ENCODE data around the gene HLA-G.
"Not testable (repeated sequence)": the region's sequence is repeated elsewhere in the genome, so short reads cannot be mapped to it uniquely, and the experiment has no call there.

The HLA-G gene

GRCh38 chr6:29827579-29828470 lies at the start of gene HLA-G:
Gene HLA-G (plus strand): TSS chr6:29827825. CDS start chr6:29827845, 20 bp downstream.
- no peak for DNase-seq

DNA sequence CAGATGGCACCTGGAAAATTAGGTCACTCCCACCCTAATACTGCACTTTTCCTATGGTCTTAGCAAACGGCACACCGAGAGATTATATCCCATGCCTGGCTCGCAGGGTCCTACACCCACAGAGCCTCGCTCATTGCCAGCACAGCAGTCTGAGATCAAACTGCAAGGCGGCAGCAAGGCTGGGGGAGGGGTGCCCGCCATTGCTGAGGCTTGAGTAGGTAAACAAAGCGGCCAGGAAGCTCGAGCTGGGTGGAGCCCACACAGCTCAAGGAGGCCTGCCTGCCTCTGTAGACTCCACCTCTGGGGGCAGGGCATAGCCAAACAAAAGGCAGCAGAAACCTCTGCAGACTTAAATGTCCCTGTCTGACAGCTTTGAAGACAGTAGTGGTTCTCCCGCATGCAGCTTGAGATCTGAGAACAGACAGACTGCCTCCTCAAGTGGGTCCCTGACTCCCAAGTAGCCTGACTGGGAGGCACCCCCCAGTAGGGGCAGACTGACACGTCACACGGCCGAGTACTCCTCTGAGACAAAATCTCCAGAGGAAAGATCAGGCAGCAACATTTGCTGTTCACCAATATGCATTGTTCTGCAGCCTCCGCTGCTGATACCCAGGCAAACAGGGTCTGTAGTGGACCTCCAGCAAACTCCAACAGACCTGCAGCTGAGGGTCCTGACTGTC lies 47.5 kb upstream of the HLA-G start:
- not testable (repeated sequence) for DNase-seq

GRCh38 chr6:29789176-29789575 lies 38.4 kb upstream of the HLA-G start:
- no peak for DNase-seq

DNA sequence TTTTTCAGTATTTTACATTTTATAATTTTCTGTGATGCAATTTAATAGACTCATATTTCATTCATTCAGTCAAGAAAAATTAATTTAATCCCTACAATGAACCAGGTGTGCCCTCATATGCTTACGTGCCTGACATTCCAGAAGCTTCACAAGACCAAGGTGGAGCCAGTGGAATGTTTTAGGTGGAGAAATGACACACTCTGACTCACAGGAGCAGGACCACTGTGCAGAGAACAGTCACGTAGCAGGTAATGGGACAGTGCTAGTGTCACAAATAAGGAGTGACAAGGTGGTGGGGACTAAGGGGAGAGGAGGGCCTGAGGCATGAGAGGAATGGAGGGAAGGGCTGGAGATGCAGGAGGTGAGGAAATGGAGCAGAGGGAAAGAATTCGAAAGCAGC lies 37.0 kb upstream of the HLA-G start:
- no peak for DNase-seq

DNA sequence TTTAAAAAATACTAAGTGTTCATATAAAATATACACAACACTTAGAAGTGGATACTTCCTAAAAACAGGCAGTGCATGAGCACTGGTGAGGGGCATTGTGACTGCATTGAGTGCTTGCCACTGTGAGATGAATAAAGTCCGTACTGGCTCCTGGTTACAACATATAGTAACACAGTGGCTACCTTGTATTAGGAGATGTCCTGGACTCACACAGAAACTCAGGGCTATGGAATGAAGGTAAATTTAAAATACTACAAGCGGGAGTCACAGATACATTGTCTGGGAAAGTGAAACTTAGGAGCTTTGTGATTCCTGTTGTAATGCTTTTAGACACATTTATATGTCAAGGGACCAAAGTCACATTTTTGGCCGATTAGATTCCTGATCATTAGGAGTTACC lies 36.5 kb upstream of the HLA-G start:
- DNase-seq: no peak

- no peak for DNase-seq
Observed at GRCh38 chr6:29791786-29792122, 35.9 kb upstream of the HLA-G start.

- no peak for DNase-seq
Observed at GRCh38 chr6:29792123-29793035, 35.2 kb upstream of the HLA-G start.

DNA sequence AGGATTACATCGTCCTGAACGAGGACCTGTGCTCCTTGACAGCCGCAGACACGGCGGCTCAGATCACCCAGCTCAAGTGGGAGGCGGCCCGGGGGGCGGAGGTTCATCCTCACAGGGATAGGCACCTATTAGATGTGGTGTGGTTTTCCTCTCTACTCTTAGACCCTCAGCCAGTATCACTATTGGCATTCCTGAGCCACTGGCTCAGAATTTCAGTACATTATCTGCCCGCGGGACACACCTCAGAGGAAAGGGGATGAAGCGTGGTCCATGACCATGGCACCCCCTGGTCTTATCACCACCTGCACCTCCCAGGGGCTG lies 34.6 kb upstream of the HLA-G start:
- DNase-seq: no peak

DNA sequence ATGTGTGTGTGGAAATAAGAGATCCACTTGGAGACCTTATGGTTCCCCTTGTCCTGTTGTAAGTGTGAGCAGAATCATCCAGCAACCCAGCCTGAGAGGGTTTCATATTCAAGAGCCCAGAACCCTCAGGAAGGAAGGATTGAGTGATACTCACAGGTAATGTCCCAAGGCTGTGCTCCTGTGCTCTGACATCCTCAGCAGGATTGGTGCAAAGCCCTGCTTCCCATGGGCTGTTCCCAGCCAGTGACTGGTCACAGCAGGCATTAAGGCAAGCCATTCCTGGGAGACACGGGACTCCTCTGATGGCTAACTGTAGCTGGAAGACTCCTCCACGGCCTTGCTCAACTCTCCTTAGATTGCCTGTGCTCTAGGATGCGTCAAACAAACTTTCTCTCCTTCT lies 33.8 kb upstream of the HLA-G start:
- no peak for DNase-seq

GRCh38 chr6:29796026-29796425 lies 31.6 kb upstream of the HLA-G start:
- DNase-seq: no peak

GRCh38 chr6:29797135-29797534 lies 30.5 kb upstream of the HLA-G start:
- DNase-seq: no peak

GRCh38 chr6:29797966-29798365 lies 29.7 kb upstream of the HLA-G start:
- DNase-seq: no peak

- DNase-seq: no peak
Observed at GRCh38 chr6:29800254-29800653, 27.4 kb upstream of the HLA-G start.

DNA sequence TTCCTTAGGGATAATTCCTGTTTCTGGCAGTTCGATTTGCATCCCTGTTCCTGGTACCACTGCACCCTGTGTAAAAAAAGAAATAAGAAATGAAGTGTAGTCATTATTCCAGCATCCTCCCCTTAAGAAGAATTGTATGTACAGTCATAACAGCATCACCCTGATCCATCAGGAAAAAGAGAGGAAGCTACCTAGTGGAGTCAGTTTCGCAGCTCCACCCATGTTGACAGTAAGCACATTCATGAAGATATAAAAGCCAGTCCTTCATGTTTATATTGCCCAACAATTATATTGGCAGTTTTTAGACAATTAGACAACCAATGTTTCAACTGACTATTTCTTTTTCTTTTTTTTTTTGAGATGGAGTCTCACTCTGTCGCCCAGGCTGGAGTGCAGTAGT lies 21.2 kb upstream of the HLA-G start:
- no peak for DNase-seq

GRCh38 chr6:29809249-29809648 lies 18.4 kb upstream of the HLA-G start:
- no peak for DNase-seq

DNA sequence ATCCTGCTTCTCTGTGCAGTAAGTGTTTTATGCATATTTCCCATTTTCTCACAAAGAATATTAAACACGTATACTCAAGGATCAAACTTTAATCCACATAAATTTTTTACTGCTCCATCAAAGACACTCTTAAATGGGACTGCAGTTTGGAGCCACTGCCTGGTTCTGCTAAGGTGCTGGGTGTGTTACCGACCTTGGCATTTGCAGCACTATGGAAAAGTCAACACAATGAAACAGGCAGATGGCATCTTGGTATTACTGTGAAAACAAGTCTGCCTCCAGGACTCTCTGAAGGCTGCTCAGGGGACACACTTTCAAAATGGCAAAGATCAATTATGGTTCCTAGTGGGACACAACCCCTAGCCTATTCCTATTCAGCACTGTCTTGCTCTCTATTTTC lies 17.3 kb upstream of the HLA-G start:
- no peak for DNase-seq

DNA sequence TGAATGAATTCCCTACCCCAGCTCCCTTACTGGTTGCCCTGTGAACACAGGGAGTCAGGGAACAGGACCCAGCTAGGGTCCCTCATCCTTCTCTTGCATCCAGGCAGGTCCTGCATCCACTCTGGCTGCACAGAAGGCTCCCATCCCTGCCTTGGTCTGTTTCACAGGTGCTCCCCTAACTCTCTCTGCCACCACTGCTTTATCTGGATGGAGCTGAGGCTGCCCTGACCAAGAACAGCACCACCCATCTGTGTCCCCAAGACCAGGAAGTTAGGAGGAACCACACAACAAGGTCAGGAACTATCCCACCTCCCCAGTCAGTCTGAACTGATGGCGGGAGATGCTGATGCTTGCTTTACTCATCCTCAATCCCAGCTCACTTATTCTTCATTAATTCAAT lies 16.2 kb upstream of the HLA-G start:
- DNase-seq: no peak

- DNase-seq: no peak
Observed at GRCh38 chr6:29813066-29813465, 14.6 kb upstream of the HLA-G start.

DNA sequence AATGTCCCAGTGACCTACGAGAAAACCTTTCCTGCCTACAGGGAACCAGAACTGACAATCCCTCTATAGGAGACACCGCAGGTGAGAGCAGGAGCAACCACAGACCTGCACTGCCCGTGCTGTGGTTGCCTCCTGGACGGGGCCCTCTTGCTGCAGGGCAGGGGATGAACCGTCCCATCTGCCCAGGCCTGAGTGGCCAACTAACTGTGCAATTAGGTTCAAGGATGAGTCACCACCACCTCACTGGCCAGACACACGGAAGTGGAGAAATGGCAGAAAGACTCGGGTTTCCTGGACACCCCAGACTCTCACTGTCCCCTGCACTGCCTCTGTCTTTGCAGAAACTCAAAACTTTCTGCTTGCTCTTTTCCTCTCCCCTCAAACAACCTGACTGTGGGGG lies 13.8 kb upstream of the HLA-G start:
- DNase-seq: no peak

- DNase-seq: no peak
Observed at GRCh38 chr6:29814379-29815117, 13.1 kb upstream of the HLA-G start.

- no peak for DNase-seq
Observed at GRCh38 chr6:29815118-29815750, 12.4 kb upstream of the HLA-G start.

GRCh38 chr6:29816030-29816429 lies 11.6 kb upstream of the HLA-G start:
- no peak for DNase-seq
